Keratinocyte (primary cell): ENCODE data around the gene FHIT. TPM values are rescaled to one million over a fixed set of nuclear protein-coding genes. Genes with fewer than 3 reads are reported as not detected.

ENCODE experiments used
- DNase-seq: peaks from one replicate; pipeline ENCODE4 v3.0.0-alpha.2; 2011; ENCODE audit warnings: low read depth, missing footprints, low spot score
- FAIRE-seq: peaks from 2 replicates; lab custom pipeline; 2011; peaks lifted over from hg19 to GRCh38; lab: Jason Lieb, UNC
- H2AFZ ChIP-seq: 2 replicates; pipeline ENCODE4 v1.6.0; 2012; ENCODE audit warnings: low read length, control low read depth, inconsistent platforms; ENCODE audit not compliant: control insufficient read depth
- H3K27ac ChIP-seq: 2 replicates; pipeline ENCODE4 v1.5.1; 2011; ENCODE audit warnings: low read length; ENCODE audit not compliant: control insufficient read depth, insufficient read depth
- H3K27me3 ChIP-seq: 3 replicates; pipeline ENCODE4 v1.6.0; 2011; ENCODE audit warnings: low read length; ENCODE audit not compliant: control insufficient read depth, insufficient read depth; ENCODE audit errors: extremely low read depth
- H3K36me3 ChIP-seq, 2 experiments: 2 replicates in 1 of 2; 3 replicates in 1 of 2; pipeline ENCODE4 v1.5.1; 2011; ENCODE audit warnings: low read length in 2 of 2, mild to moderate bottlenecking in 1 of 2; ENCODE audit not compliant: control insufficient read depth in 2 of 2, insufficient read depth in 2 of 2; ENCODE audit errors: extremely low read depth in 1 of 2
- H3K4me1 ChIP-seq: 3 replicates; pipeline ENCODE4 v1.5.1; 2011; ENCODE audit warnings: low read length; ENCODE audit not compliant: control insufficient read depth, insufficient read depth; ENCODE audit errors: extremely low read depth
- H3K4me2 ChIP-seq: 3 replicates; pipeline ENCODE4 v1.6.0; 2011; ENCODE audit warnings: low read depth, low read length; ENCODE audit not compliant: control insufficient read depth, insufficient read depth; ENCODE audit errors: extremely low read depth
- H3K4me3 ChIP-seq, 3 experiments: fragments of 200-600 bp in 1 of 3; sonication (generic) in 1 of 3; 2 replicates in 2 of 3; 3 replicates in 1 of 3; pipeline ENCODE4 v1.5.1; 2011 to 2016; ENCODE audit warnings: low read length in 3 of 3, mild to moderate bottlenecking in 3 of 3, control low read depth in 2 of 3, inconsistent platforms in 1 of 3, low read depth in 1 of 3, mixed read lengths in 1 of 3, mixed run types in 1 of 3, moderate library complexity in 1 of 3; ENCODE audit not compliant: control insufficient read depth in 2 of 3, insufficient read depth in 2 of 3; ENCODE audit errors: extremely low read depth in 1 of 3
- H3K79me2 ChIP-seq: 2 replicates; pipeline ENCODE4 v1.6.0; 2012; ENCODE audit warnings: low read length; ENCODE audit not compliant: control insufficient read depth, insufficient read depth
- H3K9ac ChIP-seq: 3 replicates; pipeline ENCODE4 v1.6.0; 2011; ENCODE audit warnings: low read length; ENCODE audit not compliant: control insufficient read depth, insufficient read depth; ENCODE audit errors: extremely low read depth
- H3K9me1 ChIP-seq: 3 replicates; pipeline ENCODE4 v1.6.0; 2011; ENCODE audit warnings: low read length; ENCODE audit not compliant: control insufficient read depth, insufficient read depth; ENCODE audit errors: extremely low read depth
- H3K9me3 ChIP-seq: 2 replicates; pipeline ENCODE4 v1.5.1; 2012; ENCODE audit warnings: low read depth, low read length; ENCODE audit not compliant: control insufficient read depth
- H4K20me1 ChIP-seq: 3 replicates; pipeline ENCODE4 v1.6.0; 2011; ENCODE audit warnings: low read length; ENCODE audit not compliant: control insufficient read depth, insufficient read depth; ENCODE audit errors: extremely low read depth
- EZH2 ChIP-seq: IDR thresholded peaks from one replicate; pipeline ENCODE4 v1.6.1; 2012; ENCODE audit warnings: inconsistent platforms, mild to moderate bottlenecking, low read length, moderate library complexity
- dilution Hi-C: fragments of 300-500 bp; cut with MboI; formaldehyde crosslinking; loops from one replicate; pipeline ENCODE4 v1.7.0; 2020; ENCODE audit warnings: low sequenced_read_pairs; ENCODE audit not compliant: extremely low pct_ligation_motif_present
- polyA plus RNA-seq, 5 experiments: library from polyadenylated mRNA; depleted of rRNA in 3 of 5; stranded (reverse) in 3 of 5; stranded (forward) in 1 of 5; unstranded in 1 of 5; fragments of >200 nt; gene quantifications; 1 replicate in 1 of 5; 2 replicates in 3 of 5; 3 replicates in 1 of 5; pipeline versions ENCODE4 v1.2.1 to v1.2.3, GENCODE V29; 2011 to 2012; ENCODE audit warnings: missing spikeins in 2 of 5, low read depth in 1 of 5, low replicate concordance in 1 of 5
- TF ChIP-seq, protein P1 (sequence below), 3 experiments: IDR thresholded peaks in 1 of 3; conservative IDR thresholded peaks in 1 of 3; optimal IDR thresholded peaks in 1 of 3; 2 replicates in 2 of 3; 3 replicates in 1 of 3; pipeline versions ENCODE3 to v1.5.1; 2011; ENCODE audit warnings: low read length in 3 of 3, mild to moderate bottlenecking in 3 of 3, moderate library complexity in 2 of 3, control low read depth in 1 of 3, inconsistent platforms in 1 of 3; ENCODE audit not compliant: insufficient read depth in 2 of 3; ENCODE audit errors: extremely low read depth in 1 of 3

The FHIT gene
- polyA plus RNA-seq, 1 donor (not counting 4 experiments of a cell fraction or from before 2014, with no cell fraction given), result 2.2 TPM

DNA sequence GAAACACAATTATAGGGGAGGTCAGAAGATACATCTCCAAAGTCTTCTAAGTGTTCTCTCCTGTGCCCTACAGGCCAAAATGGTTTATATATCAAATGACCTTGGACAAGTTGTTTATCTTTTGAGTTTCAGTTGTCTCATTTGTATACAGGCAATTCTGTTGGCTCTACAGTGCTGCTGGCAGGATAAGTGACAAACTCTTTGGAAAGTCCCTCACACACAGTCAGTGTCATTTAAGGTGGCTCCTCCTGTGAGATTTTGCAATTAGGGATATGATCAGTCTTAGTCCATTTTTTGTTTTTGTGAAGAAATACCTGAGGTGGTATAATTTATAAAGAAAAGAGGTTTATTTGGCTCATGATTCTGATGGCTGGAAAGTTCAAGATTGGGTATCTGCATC lies 1165.6 kb downstream of the FHIT start:
- Histone ChIP-seq H4K20me1 (no peaks in the 10 kb centered on the region), H3K9me1 (no peaks in the 10 kb centered on the region), H3K36me3 (no peaks in the 10 kb centered on the region), H3K4me2 (no peak overlapping the region), H3K79me2 (no peaks in the 10 kb centered on the region), H3K9ac (no peak overlapping the region), H3K27ac (no peak overlapping the region), H3K4me3 (no peak overlapping the region), H3K27me3 (no peaks in the 10 kb centered on the region), H3K9me3 (no peaks in the 10 kb centered on the region), H2AFZ (no peak overlapping the region), H3K4me1 (peaks cover 6% of the 10 kb centered on the region)
- FAIRE-seq (no peak), DNase-seq (no peak)
- TF ChIP-seq, protein P1, sequence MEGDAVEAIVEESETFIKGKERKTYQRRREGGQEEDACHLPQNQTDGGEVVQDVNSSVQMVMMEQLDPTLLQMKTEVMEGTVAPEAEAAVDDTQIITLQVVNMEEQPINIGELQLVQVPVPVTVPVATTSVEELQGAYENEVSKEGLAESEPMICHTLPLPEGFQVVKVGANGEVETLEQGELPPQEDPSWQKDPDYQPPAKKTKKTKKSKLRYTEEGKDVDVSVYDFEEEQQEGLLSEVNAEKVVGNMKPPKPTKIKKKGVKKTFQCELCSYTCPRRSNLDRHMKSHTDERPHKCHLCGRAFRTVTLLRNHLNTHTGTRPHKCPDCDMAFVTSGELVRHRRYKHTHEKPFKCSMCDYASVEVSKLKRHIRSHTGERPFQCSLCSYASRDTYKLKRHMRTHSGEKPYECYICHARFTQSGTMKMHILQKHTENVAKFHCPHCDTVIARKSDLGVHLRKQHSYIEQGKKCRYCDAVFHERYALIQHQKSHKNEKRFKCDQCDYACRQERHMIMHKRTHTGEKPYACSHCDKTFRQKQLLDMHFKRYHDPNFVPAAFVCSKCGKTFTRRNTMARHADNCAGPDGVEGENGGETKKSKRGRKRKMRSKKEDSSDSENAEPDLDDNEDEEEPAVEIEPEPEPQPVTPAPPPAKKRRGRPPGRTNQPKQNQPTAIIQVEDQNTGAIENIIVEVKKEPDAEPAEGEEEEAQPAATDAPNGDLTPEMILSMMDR (optimal IDR thresholded peaks at IDR 0.05 in 1 of 3, IDR thresholded peaks at IDR 0.05 in 1 of 3, conservative IDR thresholded peaks at IDR 0.05 in 1 of 3; ENCODE audit: extremely low read depth in 1 of 3, insufficient read depth in 2 of 3, low read length in 3 of 3), result no peak
- no peak for TF ChIP-seq EZH2
- dilution Hi-C loops, result no loop called here

DNA sequence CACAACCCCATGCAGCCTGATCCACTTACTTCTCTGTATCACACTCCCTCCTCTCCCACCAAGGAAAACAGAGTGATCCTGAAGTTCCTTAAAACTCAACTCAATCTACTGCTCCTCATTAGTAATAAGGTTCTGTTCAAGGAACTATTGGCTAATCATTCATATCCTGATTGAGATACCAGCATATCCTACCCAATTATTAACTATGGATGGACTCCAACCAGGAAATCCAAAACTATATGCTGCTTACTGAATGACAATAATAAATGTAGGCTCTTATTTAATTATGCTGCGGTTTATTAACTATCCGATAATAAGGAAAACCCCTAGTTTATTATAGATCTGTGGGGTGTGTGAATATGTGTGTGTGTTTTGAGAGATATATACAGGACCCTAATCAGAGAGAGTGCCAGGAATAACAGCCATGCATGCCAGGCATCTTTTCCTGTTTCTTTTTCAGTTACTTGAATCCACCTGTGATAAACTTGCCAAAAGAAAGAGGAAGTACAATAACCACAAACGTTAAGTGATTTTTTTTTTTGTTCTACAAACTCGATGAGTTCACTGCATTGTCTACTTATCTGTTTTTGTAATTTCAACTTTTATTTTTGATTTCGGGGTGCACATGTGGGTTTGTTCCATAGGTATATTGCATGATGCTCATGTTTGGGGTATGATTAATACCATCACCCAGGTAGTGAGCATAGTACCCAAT lies 1169.7 kb downstream of the FHIT start:
- no peak overlapping the region for H3K4me2 ChIP-seq
- H3K9ac ChIP-seq, result no peak overlapping the region
- no peaks in the 10 kb centered on the region for H3K79me2 ChIP-seq
- no peaks in the 10 kb centered on the region for H3K36me3 ChIP-seq
- DNase-seq (no peak), FAIRE-seq (no peak)
- H3K4me1 ChIP-seq, result peaks cover 1% of the 10 kb centered on the region
- H2AFZ ChIP-seq, result no peak overlapping the region
- no peak overlapping the region for H3K4me3 ChIP-seq
- dilution Hi-C loops, result no loop called here
- no peaks in the 10 kb centered on the region for H3K27me3 ChIP-seq
- TF ChIP-seq, protein P1 (optimal IDR thresholded peaks at IDR 0.05 in 1 of 3, IDR thresholded peaks at IDR 0.05 in 1 of 3, conservative IDR thresholded peaks at IDR 0.05 in 1 of 3; ENCODE audit: extremely low read depth in 1 of 3, insufficient read depth in 2 of 3, low read length in 3 of 3), result no peak
- no peak for TF ChIP-seq EZH2
- H3K9me1 ChIP-seq, result no peaks in the 10 kb centered on the region
- H4K20me1 ChIP-seq, result no peaks in the 10 kb centered on the region
- no peaks in the 10 kb centered on the region for H3K9me3 ChIP-seq
- H3K27ac ChIP-seq, result no peak overlapping the region
